HFFc6 (cell line): Measurements from ENCODE around the gene RP2. TPM values are rescaled to one million over a fixed set of nuclear protein-coding genes. Genes with fewer than 3 reads are reported as not detected.
A peak's percentile ranks its signal among the peaks of the same experiment; 100 is the strongest.

ENCODE experiments used
- DNase-seq: peaks from one replicate; pipeline ENCODE4 v3.0.0-alpha.2; 2018
- H3K27ac Mint-ChIP-seq: 2 replicates; pipeline ENCODE4 v1.8.0; 2020; ENCODE audit warnings: mild to moderate bottlenecking, mixed read lengths
- H3K27me3 Mint-ChIP-seq: 2 replicates; pipeline ENCODE4 v1.8.0; 2021; ENCODE audit warnings: mild to moderate bottlenecking, moderate library complexity, mixed read lengths; ENCODE audit not compliant: insufficient read depth
- H3K36me3 Mint-ChIP-seq: 2 replicates; pipeline ENCODE4 v1.8.0; 2021; ENCODE audit warnings: low read depth, mixed read lengths
- H3K4me1 Mint-ChIP-seq: 2 replicates; pipeline ENCODE4 v1.8.0; 2020; ENCODE audit warnings: low read depth, mixed read lengths
- H3K4me3 Mint-ChIP-seq: 2 replicates; pipeline ENCODE4 v1.8.0; 2020; ENCODE audit warnings: mild to moderate bottlenecking, moderate library complexity, mixed read lengths
- H3K9me3 Mint-ChIP-seq: 2 replicates; pipeline ENCODE4 v1.8.0; 2020; ENCODE audit warnings: mild to moderate bottlenecking, mixed read lengths
- total RNA-seq, 6 experiments: library from RNA; stranded (reverse); fragmentation: NEBNext Ultra II Directional; extraction: Animal tissue kit (Norgen Biotek cat#: 25700); gene quantifications; 2 replicates in 1 of 6; 3 replicates in 5 of 6; pipeline ENCODE4 v1.2.3, GENCODE V29; 2021
- TF ChIP-seq, protein P1 (sequence below): fragments of 200-600 bp; sonication (generic); IDR thresholded peaks from 2 replicates; pipeline ENCODE4 v1.5.0; 2021; ENCODE audit warnings: antibody characterized with exemption, mild to moderate bottlenecking

Gene RP2
- total RNA-seq, 6 experiments from 2014 or later, result 10.7 to 12.7 (median 12.1) TPM

DNA sequence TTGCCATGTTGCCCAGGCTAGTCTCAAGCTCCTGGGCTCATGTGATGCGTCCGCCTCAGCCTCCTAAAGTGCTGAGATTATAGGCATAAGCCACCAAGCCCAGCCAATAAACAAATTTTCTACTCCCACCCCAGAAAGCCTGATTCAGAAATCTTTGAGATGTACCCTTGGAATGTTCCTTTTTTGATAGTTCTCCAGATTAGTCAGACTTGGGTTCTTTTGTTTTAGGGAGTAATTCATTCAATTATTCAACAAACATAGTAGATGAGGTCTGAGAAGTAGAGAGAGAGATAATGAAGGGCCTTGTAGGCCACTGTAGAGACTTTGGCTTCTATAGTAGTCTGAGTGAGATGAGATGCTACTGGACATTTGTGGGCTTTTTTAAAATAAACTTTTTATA is 27.8 kb downstream of the RP2 start:
- TF ChIP-seq, protein P1, sequence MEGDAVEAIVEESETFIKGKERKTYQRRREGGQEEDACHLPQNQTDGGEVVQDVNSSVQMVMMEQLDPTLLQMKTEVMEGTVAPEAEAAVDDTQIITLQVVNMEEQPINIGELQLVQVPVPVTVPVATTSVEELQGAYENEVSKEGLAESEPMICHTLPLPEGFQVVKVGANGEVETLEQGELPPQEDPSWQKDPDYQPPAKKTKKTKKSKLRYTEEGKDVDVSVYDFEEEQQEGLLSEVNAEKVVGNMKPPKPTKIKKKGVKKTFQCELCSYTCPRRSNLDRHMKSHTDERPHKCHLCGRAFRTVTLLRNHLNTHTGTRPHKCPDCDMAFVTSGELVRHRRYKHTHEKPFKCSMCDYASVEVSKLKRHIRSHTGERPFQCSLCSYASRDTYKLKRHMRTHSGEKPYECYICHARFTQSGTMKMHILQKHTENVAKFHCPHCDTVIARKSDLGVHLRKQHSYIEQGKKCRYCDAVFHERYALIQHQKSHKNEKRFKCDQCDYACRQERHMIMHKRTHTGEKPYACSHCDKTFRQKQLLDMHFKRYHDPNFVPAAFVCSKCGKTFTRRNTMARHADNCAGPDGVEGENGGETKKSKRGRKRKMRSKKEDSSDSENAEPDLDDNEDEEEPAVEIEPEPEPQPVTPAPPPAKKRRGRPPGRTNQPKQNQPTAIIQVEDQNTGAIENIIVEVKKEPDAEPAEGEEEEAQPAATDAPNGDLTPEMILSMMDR, result no peak
- H3K27me3 Mint-ChIP-seq, result no peaks in the 10 kb centered on the region; the same call in 1 of the 2 replicates
- no peak for DNase-seq
- H3K4me1 Mint-ChIP-seq, result peaks cover 19% of the 10 kb centered on the region
- no peaks in the 10 kb centered on the region for H3K9me3 Mint-ChIP-seq
- peaks cover 14% of the 10 kb centered on the region for H3K36me3 Mint-ChIP-seq
- peak overlapping the region; percentile 83 for H3K27ac Mint-ChIP-seq
- H3K4me3 Mint-ChIP-seq, result no peak overlapping the region

GRCh38 chrX:46865281-46865680 is 28.4 kb downstream of the RP2 start:
- DNase-seq, result peak; percentile 17
- Mint-ChIP-seq H3K4me1 (peaks cover 19% of the 10 kb centered on the region), H3K27me3 (no peaks in the 10 kb centered on the region; the same call in 1 of the 2 replicates), H3K36me3 (peaks cover 14% of the 10 kb centered on the region), H3K9me3 (no peaks in the 10 kb centered on the region), H3K4me3 (peak overlapping the region; percentile 36; the same call in 1 of the 2 replicates), H3K27ac (peak overlapping the region; percentile 83)
- TF ChIP-seq, protein P1, result no peak

DNA sequence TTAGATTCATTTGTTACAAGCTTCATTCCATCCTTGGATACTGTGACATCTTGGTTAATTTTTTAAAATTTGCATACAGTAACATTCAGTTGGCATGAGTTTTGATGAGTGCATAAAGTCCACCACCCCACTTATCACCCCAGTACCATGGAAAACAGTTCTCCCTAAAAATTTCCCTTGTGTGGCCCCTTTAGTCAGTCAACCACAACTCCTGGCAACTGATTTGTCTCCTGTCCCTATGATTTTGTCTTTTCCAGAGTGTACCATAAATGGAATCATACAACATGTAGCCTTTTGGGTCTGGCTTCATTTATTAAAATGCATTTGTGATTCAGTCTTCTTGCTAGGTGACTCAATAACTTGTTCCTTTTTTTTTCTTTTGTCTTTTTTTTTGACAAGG is 29.9 kb downstream of the RP2 start:
- peaks cover 19% of the 10 kb centered on the region for H3K4me1 Mint-ChIP-seq
- H3K4me3 Mint-ChIP-seq, result no peak overlapping the region
- TF ChIP-seq, protein P1, result no peak
- H3K36me3 Mint-ChIP-seq, result peaks cover 14% of the 10 kb centered on the region
- DNase-seq, result no peak
- H3K9me3 Mint-ChIP-seq, result no peaks in the 10 kb centered on the region
- H3K27me3 Mint-ChIP-seq, result no peaks in the 10 kb centered on the region; the same call in 1 of the 2 replicates
- H3K27ac Mint-ChIP-seq, result no peak overlapping the region

DNA sequence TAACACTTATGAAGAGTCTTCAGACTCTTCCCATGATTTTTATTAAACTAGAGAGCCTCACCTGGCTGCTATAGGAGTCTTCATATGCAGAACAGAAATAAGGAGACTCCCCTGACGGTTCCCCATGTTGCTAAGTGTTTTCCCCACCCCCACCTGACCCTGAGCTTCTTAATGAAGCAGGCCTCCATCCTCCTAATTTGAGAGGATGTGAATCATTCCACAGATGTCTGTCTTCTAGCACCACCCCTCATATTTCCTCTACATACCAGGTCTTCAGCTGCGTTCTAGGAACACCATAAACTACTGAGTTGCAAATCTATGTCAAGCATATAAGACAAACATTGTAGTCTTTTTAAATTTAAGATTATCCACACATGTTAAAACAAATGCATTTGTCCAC is 36.9 kb downstream of the RP2 start:
- H3K27me3 Mint-ChIP-seq, result no peaks in the 10 kb centered on the region; the same call in 1 of the 2 replicates
- H3K36me3 Mint-ChIP-seq, result no peaks in the 10 kb centered on the region
- DNase-seq, result no peak
- TF ChIP-seq, protein P1, result no peak
- H3K27ac Mint-ChIP-seq, result peak overlapping the region; percentile 52
- H3K4me3 Mint-ChIP-seq, result peak overlapping the region; percentile 36
- H3K4me1 Mint-ChIP-seq, result peaks cover 16% of the 10 kb centered on the region
- no peaks in the 10 kb centered on the region for H3K9me3 Mint-ChIP-seq

- no peaks in the 10 kb centered on the region for H3K9me3 Mint-ChIP-seq
- TF ChIP-seq, protein P1, result no peak
- no peak overlapping the region for H3K27ac Mint-ChIP-seq
- no peak for DNase-seq
- H3K4me3 Mint-ChIP-seq, result no peak overlapping the region
- no peaks in the 10 kb centered on the region for H3K36me3 Mint-ChIP-seq
- peaks cover 16% of the 10 kb centered on the region for H3K4me1 Mint-ChIP-seq
- H3K27me3 Mint-ChIP-seq, result no peaks in the 10 kb centered on the region
These were observed 40.1 kb downstream of the RP2 start for GRCh38 chrX:46876901-46877300.

DNA sequence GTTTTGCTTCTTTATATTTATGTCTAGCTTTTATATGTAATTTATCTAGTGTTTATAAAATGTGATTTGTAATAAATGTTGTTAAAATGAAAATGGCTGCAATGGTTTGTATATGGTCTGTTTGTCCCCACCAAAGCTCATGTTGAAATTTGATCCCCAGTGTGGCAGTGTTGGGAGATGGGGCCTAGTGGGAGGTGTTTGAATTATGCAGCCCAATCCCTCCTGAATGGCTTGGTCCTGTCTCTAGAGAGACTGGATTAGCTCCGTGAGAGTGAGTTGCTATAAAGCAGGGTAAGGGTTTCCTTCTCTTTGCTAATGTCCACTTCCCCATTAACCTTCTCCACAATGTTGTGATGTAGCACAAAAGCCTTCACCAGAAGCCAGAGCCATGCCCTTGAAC is 45.4 kb downstream of the RP2 start:
- H3K4me1 Mint-ChIP-seq, result no peaks in the 10 kb centered on the region
- no peaks in the 10 kb centered on the region for H3K36me3 Mint-ChIP-seq
- no peak overlapping the region for H3K27ac Mint-ChIP-seq
- H3K9me3 Mint-ChIP-seq, result no peaks in the 10 kb centered on the region
- no peaks in the 10 kb centered on the region for H3K27me3 Mint-ChIP-seq
- DNase-seq, result no peak
- TF ChIP-seq, protein P1, result no peak
- H3K4me3 Mint-ChIP-seq, result no peak overlapping the region
